GM18511 (cell line): Measurements from ENCODE around the gene BTBD18.
"Not testable (repeated sequence)": the region's sequence is repeated elsewhere in the genome, so short reads cannot be mapped to it uniquely, and the experiment has no call there.

Source experiments
- ATAC-seq: cut with Tn5 transposase; IDR thresholded peaks from one replicate; pipeline ENCODE4 v1.9.1; 2021; ENCODE audit warnings: mild to moderate bottlenecking, moderate library complexity; ENCODE audit not compliant: unreplicated experiment

The BTBD18 gene

GRCh38 chr11:57741132-57742086 is 10.2 kb downstream of the BTBD18 start, which contains the start of gene SELENOH:
SELENOH (plus strand) TSS chr11:57741491; CDS start chr11:57741596, 105 bp downstream.
- peak; percentile 94 for ATAC-seq

DNA sequence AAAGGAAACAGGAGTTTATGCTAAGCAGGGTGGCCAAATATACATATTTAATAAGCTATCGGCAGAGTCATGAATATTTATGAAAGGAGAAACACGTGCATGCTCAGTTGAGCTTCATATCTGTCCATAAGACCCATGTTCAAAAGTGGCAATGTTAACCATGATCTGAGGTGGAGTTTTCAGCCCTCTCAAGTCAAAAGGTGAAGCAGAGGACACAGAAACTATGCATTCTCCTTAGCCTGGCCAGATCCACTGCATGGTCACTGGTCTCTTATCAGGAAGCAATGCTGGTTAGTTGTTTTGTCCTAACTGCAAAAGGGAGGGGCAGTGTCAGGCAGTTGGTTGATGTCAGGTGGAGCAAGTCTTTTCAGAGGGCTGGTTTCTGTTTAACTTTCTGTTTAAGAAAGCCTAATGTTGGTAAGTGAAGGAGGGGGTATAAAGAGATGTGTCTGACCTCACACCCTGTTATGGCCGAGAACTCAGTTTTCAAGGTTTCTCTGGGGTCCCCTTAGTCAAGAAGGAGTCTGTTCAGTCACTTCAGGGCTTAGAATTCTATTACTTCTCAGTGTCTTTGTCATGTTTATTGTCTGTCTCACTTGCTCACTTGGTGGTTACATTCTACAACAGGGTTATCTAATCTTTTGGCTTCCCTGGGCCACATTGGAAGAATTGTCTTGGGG is 15.9 kb downstream of the BTBD18 start:
- ATAC-seq: peak; percentile 44

GRCh38 chr11:57732661-57733060 is 19.0 kb downstream of the BTBD18 start:
- no peak for ATAC-seq

DNA sequence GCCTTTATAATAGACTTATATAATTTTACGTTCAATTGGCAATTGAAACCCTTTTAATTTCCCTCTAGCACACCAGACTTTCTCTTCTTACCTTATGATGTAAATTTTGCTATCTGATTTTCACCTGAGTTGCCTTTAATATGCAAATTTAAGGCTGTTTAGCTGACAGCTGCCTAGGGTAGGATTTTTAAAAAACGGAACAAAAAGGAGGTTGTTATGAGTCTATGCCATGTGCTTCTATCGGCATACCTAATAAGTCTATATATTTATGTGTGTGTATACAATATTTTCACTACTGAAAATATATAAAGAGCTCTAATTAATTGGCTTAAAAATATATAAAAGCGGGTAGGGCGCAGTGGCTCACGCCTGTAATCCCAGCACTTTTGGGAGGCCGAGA is 22.1 kb downstream of the BTBD18 start:
- ATAC-seq: no peak

- ATAC-seq: no peak
Measured at GRCh38 chr11:57728829-57729228, 22.8 kb downstream of the BTBD18 start.

DNA sequence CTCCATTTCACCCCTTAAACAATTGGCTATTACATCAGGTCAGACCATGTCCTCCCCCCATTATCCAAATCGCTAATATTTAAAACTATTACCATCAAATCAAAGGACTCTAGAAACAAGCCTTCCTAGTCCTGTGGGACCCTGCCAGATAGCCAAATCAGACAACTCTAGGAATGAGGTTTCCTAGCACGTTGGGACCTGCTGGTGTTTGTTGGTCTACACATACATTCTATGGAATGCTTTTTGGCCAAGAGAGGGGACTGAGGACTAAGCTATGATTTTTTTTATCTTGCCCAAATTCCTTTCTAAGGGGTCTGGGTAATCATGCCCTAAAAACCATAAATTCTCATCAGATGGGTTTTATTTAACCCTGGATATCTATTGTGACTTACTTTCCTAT is 24.4 kb downstream of the BTBD18 start:
- ATAC-seq: no peak

DNA sequence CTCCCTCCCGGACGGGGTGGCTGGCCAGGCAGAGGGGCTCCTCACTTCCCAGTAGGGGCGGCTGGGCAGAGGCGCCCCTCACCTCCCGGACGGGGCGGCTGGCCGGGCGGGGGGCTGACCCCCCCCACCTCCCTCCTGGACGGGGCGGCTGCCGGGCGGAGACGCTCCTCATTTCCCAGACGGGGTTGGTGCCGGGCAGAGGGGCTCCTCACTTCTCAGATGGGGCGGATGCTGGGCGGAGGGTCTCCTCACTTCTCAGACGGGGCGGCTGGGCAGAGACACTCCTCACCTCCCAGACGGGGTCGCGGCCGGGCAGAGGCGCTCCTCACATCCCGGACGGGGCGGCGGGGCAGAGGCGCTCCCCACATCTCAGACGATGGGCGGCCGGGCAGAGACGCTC is 34.9 kb downstream of the BTBD18 start:
- ATAC-seq: not testable (repeated sequence)

DNA sequence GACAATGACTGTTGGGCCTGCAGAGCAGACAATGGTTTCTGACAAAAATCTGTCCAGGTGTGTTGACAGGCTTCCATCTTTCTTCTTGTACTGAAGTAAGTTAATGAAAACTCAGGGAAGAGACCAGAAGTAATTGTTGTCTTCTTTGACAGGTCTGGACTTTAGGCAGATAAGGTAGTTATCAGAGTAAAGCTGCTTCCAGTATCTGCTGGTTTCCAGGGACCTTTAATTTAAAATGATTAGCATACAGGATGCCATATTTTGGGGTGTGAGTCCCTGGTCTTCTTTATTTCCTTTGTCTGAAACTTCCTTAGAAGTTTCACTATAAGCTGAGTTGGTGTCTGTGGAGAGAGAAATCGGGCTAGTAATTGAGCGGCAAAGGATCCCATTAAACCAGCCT is 37.8 kb downstream of the BTBD18 start:
- ATAC-seq: no peak

GRCh38 chr11:57712256-57713150 is 39.1 kb downstream of the BTBD18 start, which contains the start of gene TMX2:
TMX2 (plus strand) TSS chr11:57712593; CDS start chr11:57712619, 26 bp downstream.
- peak; percentile 94 for ATAC-seq

DNA sequence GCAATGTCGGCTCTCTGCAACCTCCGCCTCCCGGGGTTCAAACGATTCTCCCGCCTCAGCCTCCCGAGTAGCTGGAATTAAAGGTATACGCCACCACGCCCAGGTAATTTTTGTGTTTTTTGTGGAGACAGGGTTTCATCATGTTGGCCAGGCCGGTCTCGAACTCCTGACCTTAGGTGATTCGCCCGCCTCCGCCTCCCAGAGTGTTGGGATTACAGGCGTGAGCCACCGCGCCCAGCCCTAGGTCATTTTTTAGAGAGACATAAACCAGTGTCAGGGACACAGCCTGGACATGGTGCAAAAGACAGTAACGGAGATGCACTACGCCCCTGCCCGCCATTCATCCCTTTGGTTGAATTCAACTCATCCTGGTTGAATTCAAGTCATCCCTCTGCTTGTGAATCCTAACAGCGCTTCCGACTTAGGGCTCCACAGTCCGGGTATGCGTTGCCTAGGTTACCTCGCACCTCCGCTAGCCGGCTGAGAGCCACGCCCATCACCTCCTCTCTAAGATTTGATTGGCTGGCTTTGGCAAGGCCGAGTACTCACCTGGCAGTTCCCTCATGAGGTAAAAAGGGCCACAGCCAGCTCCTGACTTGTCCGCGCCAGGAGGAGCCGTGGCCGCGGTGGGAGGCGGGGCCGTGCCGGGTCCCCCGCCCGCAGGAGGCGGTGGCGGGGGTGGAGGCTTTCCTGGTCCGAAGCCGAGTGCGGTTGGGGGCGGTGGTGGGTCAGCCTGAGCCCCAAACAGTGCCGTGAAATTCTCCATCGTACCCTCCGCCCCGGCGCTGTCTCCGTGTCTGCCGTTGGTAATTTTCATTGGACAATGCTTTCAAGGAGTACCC is 40.0 kb downstream of the BTBD18 start, which contains the start of gene MED19:
MED19 (minus strand) TSS at position 802 of the 842 bp plus-strand sequence; CDS start at position 766, 36 bp downstream.
- ATAC-seq: peak; percentile 60

- no peak for ATAC-seq
Measured at GRCh38 chr11:57709802-57710367, 41.7 kb downstream of the BTBD18 start.

GRCh38 chr11:57705432-57705831 is 46.2 kb downstream of the BTBD18 start:
- ATAC-seq: not testable (repeated sequence)

DNA sequence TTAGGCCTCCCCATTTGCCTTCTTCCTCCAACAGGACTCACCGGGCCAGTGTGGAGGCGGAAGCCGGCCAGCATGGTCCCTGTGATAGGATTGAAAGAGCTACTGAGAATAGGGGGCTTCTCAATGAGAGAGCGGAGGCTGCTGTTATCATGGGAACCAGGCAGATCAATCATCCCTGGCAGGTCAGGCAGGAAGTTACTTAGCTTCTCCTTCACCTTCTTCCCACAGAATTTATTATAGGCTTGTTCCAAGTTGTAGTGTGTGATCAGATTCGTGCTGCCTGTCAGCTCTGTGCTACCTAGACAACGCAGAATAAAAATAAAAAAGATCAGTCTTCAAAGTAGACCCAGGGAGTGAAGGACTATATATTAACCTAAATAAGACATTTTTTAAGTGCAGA is 46.7 kb downstream of the BTBD18 start:
- no peak for ATAC-seq

DNA sequence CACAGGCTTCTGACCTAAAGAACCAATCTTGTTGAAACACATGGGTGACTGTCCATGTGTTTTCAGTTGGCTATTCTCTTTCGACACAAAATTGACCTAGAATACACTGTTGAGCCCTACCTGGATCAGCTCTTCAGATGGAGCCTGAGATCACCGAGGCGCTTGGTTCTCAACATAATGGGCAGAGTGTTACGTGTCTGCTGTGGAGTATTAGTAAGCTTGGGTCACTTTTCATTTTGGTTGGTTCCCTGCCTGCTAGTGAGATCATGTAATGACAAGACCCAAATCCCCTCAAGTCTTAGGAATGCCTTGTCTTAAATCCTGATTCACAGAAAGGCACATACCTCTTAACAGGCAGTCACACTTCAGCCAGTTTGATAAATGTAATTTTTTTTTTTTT is 48.3 kb downstream of the BTBD18 start:
- ATAC-seq: no peak

GRCh38 chr11:57700425-57700824 is 51.2 kb downstream of the BTBD18 start:
- ATAC-seq: no peak

DNA sequence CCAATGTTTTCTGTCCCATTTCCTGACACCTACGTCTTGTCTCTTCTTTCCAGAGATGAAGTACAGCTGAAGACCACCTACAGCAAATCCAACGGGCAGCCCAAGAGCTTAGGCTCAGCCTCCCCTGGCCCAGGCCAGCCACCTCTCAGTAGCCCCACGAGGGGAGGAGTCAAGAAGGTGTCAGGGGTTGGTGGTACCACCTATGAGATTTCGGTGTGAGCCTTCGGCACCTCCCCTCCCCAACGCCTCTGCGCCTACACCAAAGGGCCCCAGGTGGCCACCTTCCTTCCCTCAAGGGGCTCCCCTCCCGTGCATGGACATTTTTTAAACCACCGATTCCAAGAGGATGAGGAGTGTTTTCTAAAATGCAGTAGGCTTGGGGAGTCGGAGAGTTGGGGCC is 51.8 kb downstream of the BTBD18 start:
- no peak for ATAC-seq

- no peak for ATAC-seq
Measured at GRCh38 chr11:57698843-57699365, 52.7 kb downstream of the BTBD18 start.
